Loucy (cell line): Measurements from ENCODE around the gene GRPEL1.

Experiments
- EZH2phosphoT487 ChIP-seq: fragments of 200-600 bp; IDR thresholded peaks from 2 replicates; pipeline ENCODE4 v1.6.1; 2018; ENCODE audit warnings: antibody characterized with exemption, mild to moderate bottlenecking, moderate library complexity, borderline replicate concordance
- TF ChIP-seq, protein P1 (sequence below): fragments of 200-600 bp; sonication (generic); conservative IDR thresholded peaks from 2 replicates; pipeline ENCODE4 v1.5.1; 2014; ENCODE audit warnings: mild to moderate bottlenecking, antibody characterized with exemption, low read length

- TF ChIP-seq, protein P1, sequence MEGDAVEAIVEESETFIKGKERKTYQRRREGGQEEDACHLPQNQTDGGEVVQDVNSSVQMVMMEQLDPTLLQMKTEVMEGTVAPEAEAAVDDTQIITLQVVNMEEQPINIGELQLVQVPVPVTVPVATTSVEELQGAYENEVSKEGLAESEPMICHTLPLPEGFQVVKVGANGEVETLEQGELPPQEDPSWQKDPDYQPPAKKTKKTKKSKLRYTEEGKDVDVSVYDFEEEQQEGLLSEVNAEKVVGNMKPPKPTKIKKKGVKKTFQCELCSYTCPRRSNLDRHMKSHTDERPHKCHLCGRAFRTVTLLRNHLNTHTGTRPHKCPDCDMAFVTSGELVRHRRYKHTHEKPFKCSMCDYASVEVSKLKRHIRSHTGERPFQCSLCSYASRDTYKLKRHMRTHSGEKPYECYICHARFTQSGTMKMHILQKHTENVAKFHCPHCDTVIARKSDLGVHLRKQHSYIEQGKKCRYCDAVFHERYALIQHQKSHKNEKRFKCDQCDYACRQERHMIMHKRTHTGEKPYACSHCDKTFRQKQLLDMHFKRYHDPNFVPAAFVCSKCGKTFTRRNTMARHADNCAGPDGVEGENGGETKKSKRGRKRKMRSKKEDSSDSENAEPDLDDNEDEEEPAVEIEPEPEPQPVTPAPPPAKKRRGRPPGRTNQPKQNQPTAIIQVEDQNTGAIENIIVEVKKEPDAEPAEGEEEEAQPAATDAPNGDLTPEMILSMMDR, result no peak
- no peak for TF ChIP-seq EZH2phosphoT487
These were observed 19.2 kb downstream of the GRPEL1 start for GRCh38 chr4:7048642-7049041.
